ENCODE data around the gene FLAD1.

FLAD1 gene

GRCh38 chr1:154998818-154999570 is 15.8 kb downstream of the FLAD1 start (continued):
- no peak for TF ChIP-seq ZNF19 (tag by site-specific recombination; IDR thresholded peaks at IDR 0.05; ENCODE audit: low read depth)
- TF ChIP-seq HOXD13 (CRISPR knock-in tag; IDR thresholded peaks at IDR 0.05; ENCODE audit: borderline replicate concordance) = no peak
- TF ChIP-seq ZNF626 (tag by site-specific recombination; IDR thresholded peaks at IDR 0.05) = no peak
- no peak for TF ChIP-seq ZNF341 (tag by site-specific recombination; IDR thresholded peaks at IDR 0.05; ENCODE audit: low read depth)
- no peak for TF ChIP-seq ZNF398 (tag by site-specific recombination; IDR thresholded peaks at IDR 0.05)
- peak; percentile 53; the same call in 1 of the 2 replicates for TF ChIP-seq ZNF660 (tag by site-specific recombination; IDR thresholded peaks at IDR 0.05)
- no peak for TF ChIP-seq ZNF302 (tag by site-specific recombination; IDR thresholded peaks at IDR 0.05; ENCODE audit: low read depth)
- TF ChIP-seq, protein P1, sequence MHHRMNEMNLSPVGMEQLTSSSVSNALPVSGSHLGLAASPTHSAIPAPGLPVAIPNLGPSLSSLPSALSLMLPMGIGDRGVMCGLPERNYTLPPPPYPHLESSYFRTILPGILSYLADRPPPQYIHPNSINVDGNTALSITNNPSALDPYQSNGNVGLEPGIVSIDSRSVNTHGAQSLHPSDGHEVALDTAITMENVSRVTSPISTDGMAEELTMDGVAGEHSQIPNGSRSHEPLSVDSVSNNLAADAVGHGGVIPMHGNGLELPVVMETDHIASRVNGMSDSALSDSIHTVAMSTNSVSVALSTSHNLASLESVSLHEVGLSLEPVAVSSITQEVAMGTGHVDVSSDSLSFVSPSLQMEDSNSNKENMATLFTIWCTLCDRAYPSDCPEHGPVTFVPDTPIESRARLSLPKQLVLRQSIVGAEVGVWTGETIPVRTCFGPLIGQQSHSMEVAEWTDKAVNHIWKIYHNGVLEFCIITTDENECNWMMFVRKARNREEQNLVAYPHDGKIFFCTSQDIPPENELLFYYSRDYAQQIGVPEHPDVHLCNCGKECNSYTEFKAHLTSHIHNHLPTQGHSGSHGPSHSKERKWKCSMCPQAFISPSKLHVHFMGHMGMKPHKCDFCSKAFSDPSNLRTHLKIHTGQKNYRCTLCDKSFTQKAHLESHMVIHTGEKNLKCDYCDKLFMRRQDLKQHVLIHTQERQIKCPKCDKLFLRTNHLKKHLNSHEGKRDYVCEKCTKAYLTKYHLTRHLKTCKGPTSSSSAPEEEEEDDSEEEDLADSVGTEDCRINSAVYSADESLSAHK (tag by site-specific recombination; IDR thresholded peaks at IDR 0.05) = peak; percentile 89
- TF ChIP-seq SETDB1 (IDR thresholded peaks at IDR 0.05; ENCODE audit: insufficient read length, low read length) = no peak
- TF ChIP-seq ZNF280D (tag by site-specific recombination; IDR thresholded peaks at IDR 0.05) = no peak
- TF ChIP-seq ZNF785 (tag by site-specific recombination; IDR thresholded peaks at IDR 0.05) = no peak
- TF ChIP-seq ZNF404 (tag by site-specific recombination; IDR thresholded peaks at IDR 0.05) = no peak
- TF ChIP-seq ZNF354C (tag by site-specific recombination; IDR thresholded peaks at IDR 0.05; ENCODE audit: borderline replicate concordance, low read depth) = no peak
- no peak for TF ChIP-seq ZBTB1 (tag by site-specific recombination; IDR thresholded peaks at IDR 0.05)
- TF ChIP-seq ZNF274 (IDR thresholded peaks at IDR 0.05; ENCODE audit: low read length) = no peak
- TF ChIP-seq ZNF274 (tag by site-specific recombination; IDR thresholded peaks at IDR 0.05; ENCODE audit: borderline replicate concordance) = no peak
- TF ChIP-seq ZNF416 (tag by site-specific recombination; IDR thresholded peaks at IDR 0.05) = no peak
- TF ChIP-seq ZNF391 (tag by site-specific recombination; IDR thresholded peaks at IDR 0.05; ENCODE audit: borderline replicate concordance, low read depth) = no peak
- no peak for TF ChIP-seq SP2 (tag by site-specific recombination; IDR thresholded peaks at IDR 0.05)
- TF ChIP-seq GLI2 (tag by site-specific recombination; IDR thresholded peaks at IDR 0.05; ENCODE audit: borderline replicate concordance, low read depth) = no peak
- TF ChIP-seq, protein P2, sequence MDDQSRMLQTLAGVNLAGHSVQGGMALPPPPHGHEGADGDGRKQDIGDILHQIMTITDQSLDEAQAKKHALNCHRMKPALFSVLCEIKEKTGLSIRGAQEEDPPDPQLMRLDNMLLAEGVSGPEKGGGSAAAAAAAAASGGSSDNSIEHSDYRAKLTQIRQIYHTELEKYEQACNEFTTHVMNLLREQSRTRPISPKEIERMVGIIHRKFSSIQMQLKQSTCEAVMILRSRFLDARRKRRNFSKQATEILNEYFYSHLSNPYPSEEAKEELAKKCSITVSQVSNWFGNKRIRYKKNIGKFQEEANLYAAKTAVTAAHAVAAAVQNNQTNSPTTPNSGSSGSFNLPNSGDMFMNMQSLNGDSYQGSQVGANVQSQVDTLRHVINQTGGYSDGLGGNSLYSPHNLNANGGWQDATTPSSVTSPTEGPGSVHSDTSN (CRISPR knock-in tag; IDR thresholded peaks at IDR 0.05) = no peak
- peak; percentile 63 for TF ChIP-seq GLIS2 (tag by site-specific recombination; IDR thresholded peaks at IDR 0.05)
- no peak for TF ChIP-seq ZNF843 (tag by site-specific recombination; IDR thresholded peaks at IDR 0.05)
- no peak for TF ChIP-seq ZNF549 (tag by site-specific recombination; IDR thresholded peaks at IDR 0.05)
- TF ChIP-seq ZNF747 (tag by site-specific recombination; IDR thresholded peaks at IDR 0.05) = no peak
- TF ChIP-seq TCF7L2 (IDR thresholded peaks at IDR 0.05; ENCODE audit: borderline replicate concordance, low read depth, low read length) = peak; percentile 80; the same call in 1 of the 2 replicates
- TF ChIP-seq, protein P3, sequence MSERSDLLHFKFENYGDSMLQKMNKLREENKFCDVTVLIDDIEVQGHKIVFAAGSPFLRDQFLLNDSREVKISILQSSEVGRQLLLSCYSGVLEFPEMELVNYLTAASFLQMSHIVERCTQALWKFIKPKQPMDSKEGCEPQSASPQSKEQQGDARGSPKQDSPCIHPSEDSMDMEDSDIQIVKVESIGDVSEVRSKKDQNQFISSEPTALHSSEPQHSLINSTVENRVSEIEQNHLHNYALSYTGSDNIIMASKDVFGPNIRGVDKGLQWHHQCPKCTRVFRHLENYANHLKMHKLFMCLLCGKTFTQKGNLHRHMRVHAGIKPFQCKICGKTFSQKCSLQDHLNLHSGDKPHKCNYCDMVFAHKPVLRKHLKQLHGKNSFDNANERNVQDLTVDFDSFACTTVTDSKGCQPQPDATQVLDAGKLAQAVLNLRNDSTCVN (tag by site-specific recombination; optimal IDR thresholded peaks at IDR 0.05) = peak; percentile 19
- no peak for TF ChIP-seq ZFP41 (tag by site-specific recombination; IDR thresholded peaks at IDR 0.05; ENCODE audit: borderline replicate concordance)
- TF ChIP-seq ZBTB20 (tag by site-specific recombination; IDR thresholded peaks at IDR 0.05) = no peak; the same call in 1 of the 2 replicates
- TF ChIP-seq ZFP3 (tag by site-specific recombination; IDR thresholded peaks at IDR 0.05; ENCODE audit: low read depth) = no peak
- no peak for TF ChIP-seq SCRT2 (tag by site-specific recombination; IDR thresholded peaks at IDR 0.05)

Data from HEK293 (cell line).